HFFc6 (cell line): Measurements from ENCODE around the gene CELF2. TPM values are rescaled to one million over a fixed set of nuclear protein-coding genes. Genes with fewer than 3 reads are reported as not detected.

Source experiments
- DNase-seq: peaks from one replicate; pipeline ENCODE4 v3.0.0-alpha.2; 2018
- H3K27ac Mint-ChIP-seq: 2 replicates; pipeline ENCODE4 v1.8.0; 2020; ENCODE audit warnings: mild to moderate bottlenecking, mixed read lengths
- H3K27me3 Mint-ChIP-seq: 2 replicates; pipeline ENCODE4 v1.8.0; 2021; ENCODE audit warnings: mild to moderate bottlenecking, moderate library complexity, mixed read lengths; ENCODE audit not compliant: insufficient read depth
- H3K36me3 Mint-ChIP-seq: 2 replicates; pipeline ENCODE4 v1.8.0; 2021; ENCODE audit warnings: low read depth, mixed read lengths
- H3K4me1 Mint-ChIP-seq: 2 replicates; pipeline ENCODE4 v1.8.0; 2020; ENCODE audit warnings: low read depth, mixed read lengths
- H3K4me3 Mint-ChIP-seq: 2 replicates; pipeline ENCODE4 v1.8.0; 2020; ENCODE audit warnings: mild to moderate bottlenecking, moderate library complexity, mixed read lengths
- H3K9me3 Mint-ChIP-seq: 2 replicates; pipeline ENCODE4 v1.8.0; 2020; ENCODE audit warnings: mild to moderate bottlenecking, mixed read lengths
- total RNA-seq, 6 experiments: library from RNA; stranded (reverse); fragmentation: NEBNext Ultra II Directional; extraction: Animal tissue kit (Norgen Biotek cat#: 25700); gene quantifications; 2 replicates in 1 of 6; 3 replicates in 5 of 6; pipeline ENCODE4 v1.2.3, GENCODE V29; 2021
- TF ChIP-seq, protein P1 (sequence below): fragments of 200-600 bp; sonication (generic); IDR thresholded peaks from 2 replicates; pipeline ENCODE4 v1.5.0; 2021; ENCODE audit warnings: antibody characterized with exemption, mild to moderate bottlenecking

Gene CELF2
- total RNA-seq, 6 experiments from 2014 or later: 2.7 to 5.2 (median 3.5) TPM

DNA sequence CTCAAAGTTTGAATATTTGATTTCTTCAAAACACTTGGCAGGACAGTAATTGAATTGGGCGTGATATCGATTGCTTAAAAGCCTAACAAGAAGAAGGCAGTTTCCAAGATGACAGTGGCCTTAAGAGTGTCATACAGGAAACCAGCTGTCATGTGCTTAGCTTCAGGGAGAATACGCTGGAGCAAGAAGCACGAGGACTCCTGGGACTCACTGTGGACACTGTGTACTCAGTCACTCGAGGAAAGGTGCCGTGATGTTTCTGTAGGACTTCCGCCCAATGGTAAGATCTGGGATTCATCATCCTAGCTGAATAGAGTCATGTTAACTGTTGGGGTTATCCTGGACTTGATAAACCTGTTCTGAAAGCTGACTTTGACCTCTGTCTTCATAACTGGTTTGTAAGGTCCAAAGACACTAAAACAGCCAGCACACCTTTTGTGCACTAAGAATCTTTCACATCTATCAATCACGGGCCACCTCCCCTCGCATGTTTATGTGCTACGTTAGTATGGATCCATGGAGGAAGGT lies 113.5 kb downstream of the CELF2 start:
- DNase-seq: no peak

DNA sequence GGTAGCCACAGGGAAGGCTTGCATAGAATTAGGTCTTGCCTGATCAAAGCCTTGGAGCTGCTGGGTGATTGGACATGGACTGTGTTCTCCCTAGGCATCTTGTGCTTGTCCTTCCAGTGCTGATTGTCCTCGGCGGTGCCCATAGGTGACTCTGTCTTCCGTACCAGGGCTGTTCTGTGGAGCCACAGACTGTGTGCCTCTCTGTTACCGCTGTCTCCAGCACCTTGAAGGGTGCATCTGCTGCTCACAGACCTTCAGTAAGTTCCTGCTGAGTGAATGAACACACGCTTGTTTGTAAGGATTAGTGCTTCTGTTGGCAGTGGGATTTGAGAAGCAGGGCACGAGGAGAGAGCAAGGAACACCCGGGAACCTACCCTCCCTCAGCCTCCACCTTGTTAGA lies 116.7 kb downstream of the CELF2 start:
- Mint-ChIP-seq H3K27ac (no peak overlapping the region), H3K4me1 (no peaks in the 10 kb centered on the region), H3K27me3 (peaks cover 5% of the 10 kb centered on the region; the same call in 1 of the 2 replicates), H3K4me3 (no peak overlapping the region), H3K9me3 (peaks cover 19% of the 10 kb centered on the region; the same call in 1 of the 2 replicates), H3K36me3 (no peaks in the 10 kb centered on the region)
- TF ChIP-seq, protein P1, sequence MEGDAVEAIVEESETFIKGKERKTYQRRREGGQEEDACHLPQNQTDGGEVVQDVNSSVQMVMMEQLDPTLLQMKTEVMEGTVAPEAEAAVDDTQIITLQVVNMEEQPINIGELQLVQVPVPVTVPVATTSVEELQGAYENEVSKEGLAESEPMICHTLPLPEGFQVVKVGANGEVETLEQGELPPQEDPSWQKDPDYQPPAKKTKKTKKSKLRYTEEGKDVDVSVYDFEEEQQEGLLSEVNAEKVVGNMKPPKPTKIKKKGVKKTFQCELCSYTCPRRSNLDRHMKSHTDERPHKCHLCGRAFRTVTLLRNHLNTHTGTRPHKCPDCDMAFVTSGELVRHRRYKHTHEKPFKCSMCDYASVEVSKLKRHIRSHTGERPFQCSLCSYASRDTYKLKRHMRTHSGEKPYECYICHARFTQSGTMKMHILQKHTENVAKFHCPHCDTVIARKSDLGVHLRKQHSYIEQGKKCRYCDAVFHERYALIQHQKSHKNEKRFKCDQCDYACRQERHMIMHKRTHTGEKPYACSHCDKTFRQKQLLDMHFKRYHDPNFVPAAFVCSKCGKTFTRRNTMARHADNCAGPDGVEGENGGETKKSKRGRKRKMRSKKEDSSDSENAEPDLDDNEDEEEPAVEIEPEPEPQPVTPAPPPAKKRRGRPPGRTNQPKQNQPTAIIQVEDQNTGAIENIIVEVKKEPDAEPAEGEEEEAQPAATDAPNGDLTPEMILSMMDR: no peak
- DNase-seq: no peak

More for the DNA sequence above, 113.5 kb downstream of the CELF2 start:
- H3K9me3 Mint-ChIP-seq: peaks cover 19% of the 10 kb centered on the region
- H3K27me3 Mint-ChIP-seq: peaks cover 5% of the 10 kb centered on the region; the same call in 1 of the 2 replicates
- no peak overlapping the region for H3K4me3 Mint-ChIP-seq
- no peak overlapping the region for H3K27ac Mint-ChIP-seq
- no peaks in the 10 kb centered on the region for H3K4me1 Mint-ChIP-seq
- TF ChIP-seq, protein P1: no peak
- no peaks in the 10 kb centered on the region for H3K36me3 Mint-ChIP-seq

DNA sequence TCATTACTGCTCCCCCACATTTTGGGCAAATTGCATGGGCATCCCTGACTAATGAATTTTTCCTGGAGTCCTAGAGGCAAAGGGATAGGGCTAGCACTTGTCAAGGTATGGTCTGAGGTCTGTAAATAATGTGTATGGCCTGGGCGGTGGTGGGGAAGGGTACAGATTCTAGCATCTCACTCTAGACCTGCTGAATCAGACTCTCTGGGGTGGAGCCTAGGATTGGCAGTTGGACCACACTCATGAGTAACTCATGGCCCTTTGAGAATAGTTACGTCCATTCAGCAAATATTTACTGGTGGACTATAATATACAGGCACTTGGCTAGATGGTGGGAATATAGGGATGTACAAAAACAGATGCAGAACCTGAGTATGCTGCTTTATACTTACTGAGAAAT lies 118.0 kb downstream of the CELF2 start:
- Mint-ChIP-seq H3K4me3 (no peak overlapping the region), H3K4me1 (no peaks in the 10 kb centered on the region), H3K27me3 (peaks cover 5% of the 10 kb centered on the region; the same call in 1 of the 2 replicates), H3K36me3 (no peaks in the 10 kb centered on the region), H3K27ac (no peak overlapping the region), H3K9me3 (peaks cover 12% of the 10 kb centered on the region; the same call in 1 of the 2 replicates)
- TF ChIP-seq, protein P1: no peak
- no peak for DNase-seq

DNA sequence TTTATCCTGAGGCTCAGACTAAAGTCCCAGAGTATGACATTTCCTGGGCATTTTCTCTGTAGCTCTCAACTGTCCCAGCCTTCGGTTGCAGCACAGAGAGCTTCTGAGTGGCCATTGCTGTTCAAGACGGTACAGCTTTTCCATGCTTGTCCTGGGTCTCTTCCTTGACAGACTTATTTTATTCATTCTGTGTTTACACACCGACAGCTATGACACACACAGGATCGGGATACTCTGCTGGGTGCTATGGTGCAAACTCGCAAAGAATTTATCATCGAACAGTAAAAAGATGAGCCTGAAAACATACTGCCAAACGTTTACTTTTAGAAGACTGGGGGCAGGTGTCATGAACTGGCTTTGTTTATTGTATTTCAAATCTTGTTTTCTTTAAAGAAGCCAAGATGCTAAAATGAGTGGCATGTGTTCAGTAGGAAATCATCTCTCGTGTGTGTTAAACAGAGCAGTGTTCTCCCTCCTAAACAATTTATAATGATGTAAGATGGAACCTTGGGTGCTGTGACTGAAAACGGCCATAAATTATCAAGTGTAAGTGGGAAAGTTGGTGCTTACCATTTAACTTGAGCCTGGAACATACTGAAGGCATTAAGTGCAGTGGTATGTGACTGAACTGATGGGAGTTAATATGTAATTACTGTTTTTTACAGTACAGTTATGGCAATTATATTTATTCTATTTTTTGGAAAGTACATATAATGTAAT lies 120.8 kb downstream of the CELF2 start:
- H3K36me3 Mint-ChIP-seq: no peaks in the 10 kb centered on the region
- no peaks in the 10 kb centered on the region for H3K4me1 Mint-ChIP-seq
- no peak for DNase-seq
- H3K27ac Mint-ChIP-seq: no peak overlapping the region
- TF ChIP-seq, protein P1: no peak
- no peak overlapping the region for H3K4me3 Mint-ChIP-seq
- peaks cover 8% of the 10 kb centered on the region for H3K27me3 Mint-ChIP-seq
- H3K9me3 Mint-ChIP-seq: peaks cover 19% of the 10 kb centered on the region; the same call in 1 of the 2 replicates

DNA sequence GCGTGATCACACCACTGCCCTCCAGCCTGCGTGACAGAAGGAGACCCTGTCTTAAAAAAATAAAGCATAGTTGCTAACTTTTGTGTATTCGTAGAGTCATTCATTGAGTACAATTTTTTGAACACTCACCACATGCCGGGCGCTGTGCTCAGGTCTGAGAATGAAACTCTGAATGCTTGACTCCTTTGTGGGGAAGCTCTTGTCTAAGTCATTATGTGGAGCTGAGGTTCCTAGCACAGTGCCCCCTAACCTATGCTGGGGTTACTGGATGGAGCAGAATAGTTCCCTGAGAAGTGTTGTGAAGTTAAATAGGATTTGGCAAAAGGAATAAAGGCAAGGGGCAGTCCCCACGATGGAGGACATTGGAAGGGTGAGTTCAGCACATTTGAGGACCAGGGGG lies 123.3 kb downstream of the CELF2 start:
- Mint-ChIP-seq H3K27me3 (peaks cover 3% of the 10 kb centered on the region), H3K36me3 (no peaks in the 10 kb centered on the region), H3K4me3 (no peak overlapping the region), H3K9me3 (peaks cover 10% of the 10 kb centered on the region; the same call in 1 of the 2 replicates), H3K4me1 (no peaks in the 10 kb centered on the region), H3K27ac (no peak overlapping the region)
- TF ChIP-seq, protein P1: no peak
- no peak for DNase-seq
